C4-2B (cell line): ENCODE measurements around the gene LYZ.
"Not testable (repeated sequence)": the region's sequence is repeated elsewhere in the genome, so short reads cannot be mapped to it uniquely, and the experiment has no call there.

Experiments
- H3K27ac ChIP-seq: fragments of 450-650 bp; 2 replicates; pipeline ENCODE4 v1.5.1; 2017
- ZFX ChIP-seq: fragments of 450-650 bp; IDR thresholded peaks from 2 replicates; pipeline ENCODE4 v1.6.1; 2017
- TF ChIP-seq, protein P1 (sequence below): fragments of 450-650 bp; conservative IDR thresholded peaks from 2 replicates; pipeline ENCODE4 v1.5.1; 2017; ENCODE audit warnings: mild to moderate bottlenecking

LYZ gene

GRCh38 chr12:69348162-69348938 lies at the start of gene LYZ:
TSS of gene LYZ (plus strand) at chr12:69348381. CDS start at chr12:69348409, 28 bp downstream.
- no peak within 1 kb of the TSS for H3K27ac ChIP-seq
- TF ChIP-seq, protein P1, sequence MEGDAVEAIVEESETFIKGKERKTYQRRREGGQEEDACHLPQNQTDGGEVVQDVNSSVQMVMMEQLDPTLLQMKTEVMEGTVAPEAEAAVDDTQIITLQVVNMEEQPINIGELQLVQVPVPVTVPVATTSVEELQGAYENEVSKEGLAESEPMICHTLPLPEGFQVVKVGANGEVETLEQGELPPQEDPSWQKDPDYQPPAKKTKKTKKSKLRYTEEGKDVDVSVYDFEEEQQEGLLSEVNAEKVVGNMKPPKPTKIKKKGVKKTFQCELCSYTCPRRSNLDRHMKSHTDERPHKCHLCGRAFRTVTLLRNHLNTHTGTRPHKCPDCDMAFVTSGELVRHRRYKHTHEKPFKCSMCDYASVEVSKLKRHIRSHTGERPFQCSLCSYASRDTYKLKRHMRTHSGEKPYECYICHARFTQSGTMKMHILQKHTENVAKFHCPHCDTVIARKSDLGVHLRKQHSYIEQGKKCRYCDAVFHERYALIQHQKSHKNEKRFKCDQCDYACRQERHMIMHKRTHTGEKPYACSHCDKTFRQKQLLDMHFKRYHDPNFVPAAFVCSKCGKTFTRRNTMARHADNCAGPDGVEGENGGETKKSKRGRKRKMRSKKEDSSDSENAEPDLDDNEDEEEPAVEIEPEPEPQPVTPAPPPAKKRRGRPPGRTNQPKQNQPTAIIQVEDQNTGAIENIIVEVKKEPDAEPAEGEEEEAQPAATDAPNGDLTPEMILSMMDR: no peak
- no peak for TF ChIP-seq ZFX

GRCh38 chr12:69298947-69299346 lies 49.2 kb upstream of the LYZ start:
- no peak for TF ChIP-seq ZFX
- no peak overlapping the region for H3K27ac ChIP-seq

DNA sequence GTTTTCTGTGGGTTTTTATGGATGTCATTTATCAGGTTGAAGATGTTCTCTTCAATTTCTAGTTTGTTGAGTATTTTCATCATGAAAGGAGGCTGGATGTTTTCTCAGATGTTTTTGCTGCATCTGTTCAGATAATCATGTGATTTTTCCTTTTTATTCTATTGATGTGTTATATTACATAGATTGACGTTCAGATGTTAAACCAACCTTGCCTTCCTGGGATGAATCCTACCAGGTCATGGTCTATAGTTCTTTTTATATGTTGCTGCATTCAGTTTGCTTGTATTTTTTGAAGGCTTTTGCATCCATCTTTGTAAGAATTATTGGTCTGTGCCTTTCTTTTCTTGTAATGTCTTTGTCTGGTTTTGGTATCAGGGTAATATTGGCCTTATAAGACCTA lies 43.9 kb upstream of the LYZ start:
- TF ChIP-seq, protein P1: no peak
- TF ChIP-seq ZFX: no peak
- no peak overlapping the region for H3K27ac ChIP-seq

DNA sequence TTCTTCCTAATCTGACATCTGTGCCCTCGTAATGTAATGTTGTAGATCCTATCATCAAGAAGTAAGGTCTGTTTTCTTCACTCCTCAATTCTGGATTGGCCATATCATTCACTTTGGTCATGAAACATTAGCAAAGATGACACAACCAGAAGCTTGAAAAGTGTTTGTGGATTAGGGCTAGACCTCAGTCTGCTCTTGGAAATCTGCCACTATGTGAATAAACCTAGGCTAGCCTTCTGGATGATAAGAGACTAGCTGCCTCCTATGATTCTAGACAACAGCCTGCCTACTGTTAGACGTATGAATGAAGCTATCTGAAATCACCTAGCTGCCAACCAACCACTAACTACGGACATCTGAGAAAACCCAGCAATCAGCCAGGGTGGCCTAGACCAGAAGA lies 38.7 kb upstream of the LYZ start:
- TF ChIP-seq, protein P1: no peak
- no peak for TF ChIP-seq ZFX
- H3K27ac ChIP-seq: no peak overlapping the region

- no peak overlapping the region for H3K27ac ChIP-seq
- TF ChIP-seq ZFX: no peak
- TF ChIP-seq, protein P1: no peak
Measured at GRCh38 chr12:69313209-69313608, 35.0 kb upstream of the LYZ start.

DNA sequence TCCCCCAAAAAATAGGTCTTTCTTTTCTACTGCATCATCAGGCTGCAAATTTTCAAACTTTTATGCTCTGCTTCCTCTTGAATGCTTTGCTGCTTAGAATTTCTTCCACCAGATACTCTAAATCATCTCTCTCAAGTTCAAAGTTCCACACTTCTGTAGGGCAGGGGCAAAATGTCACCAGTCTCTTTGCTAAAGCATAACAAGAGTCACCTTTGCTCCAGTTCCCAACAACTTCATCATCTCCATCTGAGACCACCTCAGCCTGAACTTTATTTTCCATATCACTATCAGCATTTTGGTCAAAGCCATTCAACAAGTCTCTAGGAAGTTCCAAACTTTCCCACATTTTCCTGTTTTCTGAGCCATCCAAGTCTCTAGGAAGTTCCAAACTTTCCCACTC lies 31.4 kb upstream of the LYZ start:
- H3K27ac ChIP-seq: not testable (repeated sequence)

DNA sequence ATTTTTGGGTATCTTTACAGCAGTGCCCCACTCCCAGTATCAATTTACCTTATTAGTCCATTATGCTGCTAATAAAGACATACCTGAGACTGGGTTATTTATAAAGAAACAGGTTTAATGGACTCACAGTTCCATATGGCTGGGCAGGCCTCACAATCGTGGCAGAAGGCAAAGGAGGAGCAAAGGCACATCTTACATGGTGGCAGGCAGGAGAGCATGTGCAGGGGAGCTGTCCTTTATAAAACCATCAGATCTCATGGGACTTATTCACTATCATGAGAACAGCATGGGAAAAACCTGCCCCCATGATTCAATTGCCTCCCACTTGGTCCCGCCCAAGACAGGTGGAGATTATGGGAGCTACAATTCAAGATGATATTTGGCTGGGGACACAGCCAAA lies 30.9 kb upstream of the LYZ start:
- not testable (repeated sequence) for H3K27ac ChIP-seq

DNA sequence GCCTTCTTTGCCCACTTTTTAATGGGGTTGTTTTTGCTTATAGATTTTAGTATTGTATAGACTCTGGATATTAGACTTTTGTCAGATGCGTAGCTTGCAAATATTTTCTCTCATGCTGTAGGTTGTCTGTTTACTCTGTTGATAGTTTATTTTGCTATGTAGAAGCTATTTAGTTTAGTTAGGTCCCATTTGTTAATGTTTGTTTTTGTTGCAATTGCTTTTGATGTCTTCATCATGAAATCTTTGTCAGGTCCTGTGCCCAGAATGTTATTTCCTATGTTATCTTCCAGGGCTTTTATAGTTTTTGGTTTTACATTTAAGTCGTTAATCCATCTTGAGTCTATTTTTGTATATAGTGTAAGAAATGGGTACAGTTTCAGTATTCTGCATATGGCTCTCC lies 30.0 kb upstream of the LYZ start:
- TF ChIP-seq ZFX: no peak
- TF ChIP-seq, protein P1: no peak
- no peak overlapping the region for H3K27ac ChIP-seq

- H3K27ac ChIP-seq: no peak overlapping the region
- TF ChIP-seq, protein P1: no peak
- TF ChIP-seq ZFX: no peak
Measured at GRCh38 chr12:69321351-69321750, 26.8 kb upstream of the LYZ start.
